Activated CD4-positive, alpha-beta T cell treated with anti-CD3 and anti-CD28 coated beads, Interleukin-2, amount 50 U/mL, for 1 hour (primary cell): ENCODE results near the gene RANGAP1.

Source experiments
- DNase-seq: peaks from one replicate; pipeline ENCODE4 v3.0.0-alpha.2; 2020

The RANGAP1 gene

GRCh38 chr22:41231369-41231768 lies 54.6 kb downstream of the RANGAP1 start:
- DNase-seq: no peak

- no peak for DNase-seq
These were observed 55.6 kb downstream of the RANGAP1 start for GRCh38 chr22:41230401-41230785.

GRCh38 chr22:41229730-41230400 lies 56.1 kb downstream of the RANGAP1 start:
- DNase-seq: no peak

DNA sequence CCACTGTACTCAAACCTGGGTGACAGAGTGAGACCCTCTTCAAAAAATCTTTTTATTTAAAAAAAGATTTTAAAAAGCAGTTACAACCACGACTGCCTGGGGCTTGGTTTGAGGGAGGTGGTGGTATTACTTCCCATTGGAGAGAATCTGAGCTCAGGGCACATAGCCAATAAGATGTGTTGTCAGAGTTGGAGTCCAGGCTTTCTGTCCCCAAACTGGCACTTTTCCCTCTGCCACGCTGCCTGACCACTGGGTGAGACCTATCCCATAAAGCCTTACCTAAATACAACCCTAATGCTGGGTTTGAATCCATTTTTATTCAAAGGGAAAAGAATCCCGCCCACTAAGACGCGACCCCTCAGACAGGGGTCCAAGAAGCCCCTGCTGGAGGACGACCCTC lies 56.8 kb downstream of the RANGAP1 start:
- DNase-seq: no peak

DNA sequence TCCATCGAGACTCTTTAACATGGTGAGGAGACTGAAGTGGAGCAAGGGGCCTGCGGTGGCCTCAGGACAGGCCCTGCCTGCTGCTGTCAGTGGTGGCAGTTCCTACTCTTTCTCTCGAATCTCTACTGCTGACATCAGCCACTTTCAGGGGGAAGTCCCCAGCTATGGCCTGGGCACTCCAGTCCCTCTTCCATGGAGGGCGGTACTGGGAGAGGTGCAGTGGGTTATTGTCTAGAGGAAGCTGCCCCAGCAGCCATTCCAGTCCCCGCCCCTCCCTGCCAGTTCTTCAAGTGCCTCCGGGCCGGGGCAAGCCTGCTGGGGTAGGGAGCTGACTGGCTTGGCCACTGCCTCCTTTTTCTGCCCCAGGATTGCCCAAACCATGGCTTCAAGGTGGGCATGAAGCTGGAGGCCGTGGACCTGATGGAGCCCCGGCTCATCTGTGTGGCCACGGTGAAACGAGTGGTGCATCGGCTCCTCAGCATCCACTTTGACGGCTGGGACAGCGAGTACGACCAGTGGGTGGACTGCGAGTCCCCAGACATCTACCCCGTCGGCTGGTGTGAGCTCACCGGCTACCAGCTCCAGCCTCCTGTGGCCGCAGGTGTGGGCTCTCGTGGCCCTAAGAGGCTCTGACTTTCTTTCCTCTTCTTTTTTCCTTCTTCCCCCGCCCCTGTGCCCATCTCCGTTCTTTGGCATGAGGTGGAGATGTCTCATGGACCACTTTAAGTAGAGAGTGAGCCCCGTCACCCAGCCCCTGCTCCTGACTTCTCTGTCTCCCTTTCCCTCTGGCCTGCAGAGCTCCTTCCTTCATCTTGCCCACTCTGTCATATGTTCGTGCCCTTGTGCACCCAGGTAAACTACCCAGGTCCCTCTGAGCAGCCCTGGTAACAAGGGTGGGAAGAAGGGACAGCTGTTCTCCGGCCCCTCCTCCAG lies 59.0 kb downstream of the RANGAP1 start:
- DNase-seq: no peak

GRCh38 chr22:41223535-41223934 lies 62.5 kb downstream of the RANGAP1 start:
- DNase-seq: no peak

DNA sequence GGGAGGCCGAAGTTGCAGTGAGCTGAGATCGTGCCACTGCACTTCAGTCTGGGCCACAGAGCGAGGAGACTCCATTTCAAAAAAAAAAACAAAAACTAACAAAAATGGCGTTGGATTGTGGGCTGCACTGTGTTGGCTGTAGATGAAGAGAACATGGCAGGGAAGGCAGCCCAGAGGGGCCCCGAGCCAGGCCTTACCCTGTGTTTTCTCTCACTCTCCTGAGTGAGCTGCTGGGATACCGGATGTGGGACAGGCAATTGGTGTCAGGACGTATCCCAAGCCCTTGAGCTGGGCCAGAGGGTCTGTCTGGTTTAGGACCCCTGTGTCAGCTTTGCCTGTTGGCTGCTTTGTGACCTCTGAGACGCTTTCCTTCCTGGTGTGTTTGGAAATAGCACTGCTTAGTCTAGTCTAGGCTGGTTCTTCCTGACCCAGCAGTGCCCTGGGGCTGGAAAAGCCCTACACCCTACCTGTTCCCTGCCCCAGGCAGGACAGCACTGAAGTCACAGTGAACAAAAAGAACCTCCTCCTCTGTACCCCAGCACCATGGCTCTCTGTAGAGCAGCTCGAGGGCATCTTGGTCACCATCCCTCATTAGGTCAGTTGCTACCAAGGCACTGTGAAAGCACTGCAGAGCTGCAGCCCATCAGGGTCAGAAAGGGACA lies 63.0 kb downstream of the RANGAP1 start:
- no peak for DNase-seq

GRCh38 chr22:41217553-41218157 lies 68.3 kb downstream of the RANGAP1 start:
- DNase-seq: peak; percentile 23

- DNase-seq: no peak
These were observed 69.0 kb downstream of the RANGAP1 start for GRCh38 chr22:41216984-41217383.

GRCh38 chr22:41215926-41216325 lies 70.1 kb downstream of the RANGAP1 start:
- DNase-seq: no peak

- no peak for DNase-seq
These were observed 70.6 kb downstream of the RANGAP1 start for GRCh38 chr22:41215409-41215808.

DNA sequence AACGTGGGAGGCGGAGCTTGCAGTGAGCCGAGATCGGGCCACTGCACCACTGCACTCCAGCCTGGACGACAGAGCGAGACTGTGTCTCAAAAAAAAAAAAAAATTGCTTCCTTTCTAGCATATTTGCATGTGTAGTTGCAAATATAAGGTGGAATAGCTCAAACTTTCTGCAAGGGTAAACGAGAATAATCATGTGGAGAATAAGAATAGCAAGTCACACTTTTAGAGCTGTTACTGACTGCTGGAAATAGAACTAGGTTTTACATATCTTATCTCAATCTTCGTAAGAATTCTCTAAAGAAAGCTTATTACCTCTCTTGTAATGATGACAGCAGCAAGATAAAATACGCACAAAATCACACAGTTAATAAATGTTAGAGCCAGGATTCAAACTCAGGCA lies 79.3 kb downstream of the RANGAP1 start:
- DNase-seq: no peak

DNA sequence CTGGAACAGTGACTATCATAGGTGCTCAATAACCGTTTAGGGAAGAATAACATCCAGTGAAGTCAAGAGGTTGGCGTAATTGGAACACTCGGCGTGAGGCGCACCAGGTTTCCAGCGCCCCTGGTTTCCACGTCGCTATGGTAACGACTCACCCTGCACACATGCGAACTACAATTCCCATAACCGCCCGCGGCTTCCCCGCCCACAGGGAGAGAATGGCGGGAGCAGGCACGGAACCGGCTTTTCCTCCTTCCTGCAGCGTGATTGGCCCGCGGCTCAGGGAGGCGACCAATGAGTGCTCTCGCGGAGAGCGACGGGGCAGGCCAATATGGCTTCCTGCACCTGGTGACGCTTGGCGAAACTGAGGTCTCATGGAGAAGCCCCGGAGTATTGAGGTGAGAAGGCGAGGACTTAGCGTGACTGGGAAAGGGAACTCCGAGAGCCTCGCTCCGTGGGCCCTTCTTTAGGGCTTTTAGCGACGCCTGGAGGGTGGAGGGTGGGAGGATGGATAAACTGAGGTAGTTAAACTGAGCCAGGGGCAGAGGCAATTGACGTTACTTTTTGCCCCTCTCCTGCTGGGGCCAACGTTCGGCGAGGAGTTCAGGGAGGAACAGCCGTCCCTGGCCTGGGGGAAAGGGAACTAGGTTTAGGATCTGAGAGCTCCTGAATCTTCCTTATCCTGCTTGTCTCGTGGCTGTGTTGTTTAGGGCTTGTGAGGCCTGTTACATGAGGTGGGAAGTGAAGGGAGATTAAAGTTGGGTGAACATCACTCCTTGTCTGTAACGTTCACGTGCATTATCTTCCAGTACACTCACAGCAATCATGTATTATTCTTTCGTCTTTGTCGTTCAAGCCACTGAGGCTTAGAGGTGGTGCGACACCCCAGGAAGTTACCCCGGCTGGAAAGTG lies 80.7 kb downstream of the RANGAP1 start, which contains the start of gene L3MBTL2:
TSS of gene L3MBTL2 (plus strand) at position 321 of the 909 bp plus-strand sequence. CDS start at position 372, 51 bp downstream.
- peak; percentile 99 for DNase-seq

- no peak for DNase-seq
These were observed 81.9 kb downstream of the RANGAP1 start for GRCh38 chr22:41204066-41204465.

DNA sequence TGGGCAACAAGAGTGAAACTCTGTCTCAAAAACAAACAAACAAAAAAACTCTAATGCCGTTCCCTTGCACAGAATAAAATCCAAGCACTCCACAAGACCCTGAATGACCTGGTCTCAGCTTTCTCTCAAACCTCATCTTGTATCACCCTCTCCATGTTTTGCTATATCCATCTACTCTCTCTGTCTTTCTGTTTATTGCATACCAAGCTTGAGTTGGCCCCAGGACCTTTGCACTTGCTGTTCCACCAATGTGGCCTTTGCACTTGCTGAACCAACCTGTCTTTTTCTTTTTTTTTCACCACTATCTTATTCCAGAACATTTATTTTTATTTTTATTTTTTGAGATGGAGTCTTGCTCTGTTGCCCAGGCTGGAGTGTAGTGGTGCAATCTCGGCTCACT lies 82.9 kb downstream of the RANGAP1 start:
- no peak for DNase-seq

DNA sequence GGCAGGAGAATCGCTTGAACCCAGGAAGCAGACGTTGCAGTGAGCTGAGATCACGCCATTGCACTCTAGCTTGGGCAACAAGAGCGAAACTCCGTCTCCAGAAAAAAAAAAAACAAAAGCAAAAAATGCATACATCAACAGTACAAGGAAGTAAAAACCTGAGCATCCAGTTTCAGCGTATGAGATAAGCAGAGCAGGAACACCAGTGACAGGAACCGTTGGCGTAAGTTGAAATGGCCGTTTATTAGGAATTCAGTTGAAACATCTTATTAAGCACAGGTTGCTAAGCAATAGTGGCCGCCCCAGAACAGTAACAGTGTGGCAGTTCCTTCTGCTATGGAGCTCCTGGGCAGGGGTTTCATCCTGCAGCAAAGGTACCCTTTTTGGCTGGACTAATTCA lies 84.8 kb downstream of the RANGAP1 start:
- no peak for DNase-seq

DNA sequence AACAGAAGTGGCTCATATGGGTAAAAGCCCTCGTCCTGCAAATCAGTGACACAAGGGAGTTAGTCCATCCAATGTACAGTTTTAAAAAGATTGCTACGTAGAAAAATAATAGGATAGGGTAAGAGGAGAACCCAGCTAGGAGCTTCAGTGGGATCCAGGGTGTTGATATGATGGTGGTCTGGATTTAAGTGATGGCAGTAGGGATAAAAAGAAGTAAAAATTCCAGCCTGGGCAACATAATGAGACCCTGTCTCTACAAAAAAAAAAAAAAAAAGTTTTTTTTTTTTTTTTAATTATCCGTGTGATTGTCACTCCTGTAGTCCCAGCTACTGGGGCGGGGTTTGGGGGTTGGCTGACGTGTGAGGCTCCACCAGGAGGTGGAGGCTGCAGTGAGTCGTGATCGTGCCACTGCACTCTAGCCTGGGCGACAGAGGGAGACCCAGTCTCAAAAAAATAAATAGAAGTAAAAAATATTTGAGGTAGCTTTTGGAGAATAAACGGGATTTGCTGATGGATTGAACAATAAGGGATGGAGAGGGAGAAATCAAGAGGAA lies 87.9 kb downstream of the RANGAP1 start:
- peak; percentile 52 for DNase-seq

GRCh38 chr22:41197038-41197972 lies 88.7 kb downstream of the RANGAP1 start:
- peak; percentile 77 for DNase-seq
